ENCODE results near the gene CPB1. TPM values are rescaled to one million over a fixed set of nuclear protein-coding genes. Genes with fewer than 3 reads are reported as not detected.

The CPB1 gene
- total RNA-seq, 4 donors from 2014 or later: 0.41 TPM; not detected in 3

GRCh38 chr3:148903941-148904340 is 76.3 kb downstream of the CPB1 start:
- no peak for DNase-seq
- in situ Hi-C loops (cut with MboI; ENCODE audit: low pct_ligation_motif_present in 1 of 4, low pct_unique_long_range_greater_than_20kb in 1 of 4, low sequenced_read_pairs in 3 of 4) (no loop called here), intact Hi-C loops (cut with DNase I; ENCODE audit: low total_unique reads) (no loop called here)
- Histone ChIP-seq H3K27ac (no peak overlapping the region), H3K9me3 (no peaks in the 10 kb centered on the region), H3K27me3 (no peaks in the 10 kb centered on the region), H3K4me1 (no peaks in the 10 kb centered on the region), H3K4me3 (no peak overlapping the region), H3K36me3 (no peaks in the 10 kb centered on the region)
- no peak for TF ChIP-seq POLR2A (IDR thresholded peaks at IDR 0.05)
- no peak for TF ChIP-seq EP300 (IDR thresholded peaks at IDR 0.05; ENCODE audit: low read depth)
- no peak for TF ChIP-seq POLR2AphosphoS5 (IDR thresholded peaks at IDR 0.05)
- TF ChIP-seq CTCF (IDR thresholded peaks at IDR 0.05): no peak

GRCh38 chr3:148906667-148907066 is 79.1 kb downstream of the CPB1 start:
- intact Hi-C loops (cut with DNase I; ENCODE audit: low total_unique reads): no loop called here
- Histone ChIP-seq H3K9me3 (no peaks in the 10 kb centered on the region), H3K27me3 (no peaks in the 10 kb centered on the region)

More at GRCh38 chr3:148906667-148907066, 79.1 kb downstream of the CPB1 start:
- TF ChIP-seq POLR2AphosphoS5 (IDR thresholded peaks at IDR 0.05) (no peak), EP300 (IDR thresholded peaks at IDR 0.05; ENCODE audit: low read depth) (no peak), CTCF (IDR thresholded peaks at IDR 0.05) (no peak), POLR2A (IDR thresholded peaks at IDR 0.05) (no peak)
- Histone ChIP-seq H3K4me3 (no peak overlapping the region), H3K27ac (no peak overlapping the region), H3K4me1 (no peaks in the 10 kb centered on the region), H3K36me3 (no peaks in the 10 kb centered on the region)
- DNase-seq: no peak
- WGBS, 2 donors (ENCODE audit: low coverage in 1 of 2): 54 to 72% methylated on average over 2 of the region's 2 CpGs
- in situ Hi-C loops (cut with MboI; ENCODE audit: low pct_ligation_motif_present in 1 of 4, low pct_unique_long_range_greater_than_20kb in 1 of 4, low sequenced_read_pairs in 3 of 4): no loop called here

Other genes starting within 250 kb of the CPB1 start
- gene AGTR1, start 129.9 kb upstream of the CPB1 start, total RNA-seq: 10 to 100 TPM in 1 of 4 donors, 1 to 10 TPM in 3; 1.8 to 10.2 (median 8.2) TPM
- gene CPA3, start 37.5 kb downstream of the CPB1 start, total RNA-seq: 1 to 10 TPM in 3 of 4 donors, under 1 TPM in 1; 0.80 to 5.6 (median 4.3) TPM
- gene GYG1, start 163.7 kb downstream of the CPB1 start, total RNA-seq: 10 to 100 TPM; 19.8 to 89.8 (median 35.3) TPM